HUES48 (cell line): ENCODE data around the gene CDKN2A.
A peak's percentile ranks its signal among the peaks of the same experiment; 100 is the strongest.

Source experiments
- H3K27ac ChIP-seq: one replicate; pipeline ENCODE4 v1.7.0; 2013; ENCODE audit warnings: low read depth, low read length, inconsistent platforms
- H3K27me3 ChIP-seq: 2 replicates; pipeline ENCODE4 v1.6.1; 2013; ENCODE audit warnings: mild to moderate bottlenecking, low read length; ENCODE audit not compliant: control insufficient read depth, insufficient read depth
- H3K36me3 ChIP-seq: 2 replicates; pipeline ENCODE4 v1.6.1; 2013; ENCODE audit warnings: low read length; ENCODE audit not compliant: control insufficient read depth, insufficient read depth
- H3K4me1 ChIP-seq: 2 replicates; pipeline ENCODE4 v1.6.1; 2013; ENCODE audit warnings: mild to moderate bottlenecking, low read length; ENCODE audit not compliant: control insufficient read depth, insufficient read depth
- H3K4me3 ChIP-seq: 2 replicates; pipeline ENCODE4 v1.5.1; 2013; ENCODE audit warnings: mild to moderate bottlenecking, low read depth, low read length
- H3K9ac ChIP-seq: 2 replicates; pipeline ENCODE4 v1.6.1; 2013; ENCODE audit warnings: mild to moderate bottlenecking, low read depth, low read length, moderate library complexity
- H3K9me3 ChIP-seq: 2 replicates; pipeline ENCODE4 v1.6.1; 2013; ENCODE audit warnings: low read length; ENCODE audit not compliant: control insufficient read depth, insufficient read depth

Gene CDKN2A

GRCh38 chr9:21976334-21976875 lies 17.8 kb downstream of the CDKN2A start:
- Histone ChIP-seq H3K4me1 (peaks cover 11% of the 10 kb centered on the region; the same call in 1 of the 2 replicates), H3K4me3 (no peak overlapping the region), H3K27me3 (peaks cover 95% of the 10 kb centered on the region), H3K9me3 (no peaks in the 10 kb centered on the region), H3K9ac (no peak overlapping the region), H3K36me3 (no peaks in the 10 kb centered on the region), H3K27ac (no peak overlapping the region)

DNA sequence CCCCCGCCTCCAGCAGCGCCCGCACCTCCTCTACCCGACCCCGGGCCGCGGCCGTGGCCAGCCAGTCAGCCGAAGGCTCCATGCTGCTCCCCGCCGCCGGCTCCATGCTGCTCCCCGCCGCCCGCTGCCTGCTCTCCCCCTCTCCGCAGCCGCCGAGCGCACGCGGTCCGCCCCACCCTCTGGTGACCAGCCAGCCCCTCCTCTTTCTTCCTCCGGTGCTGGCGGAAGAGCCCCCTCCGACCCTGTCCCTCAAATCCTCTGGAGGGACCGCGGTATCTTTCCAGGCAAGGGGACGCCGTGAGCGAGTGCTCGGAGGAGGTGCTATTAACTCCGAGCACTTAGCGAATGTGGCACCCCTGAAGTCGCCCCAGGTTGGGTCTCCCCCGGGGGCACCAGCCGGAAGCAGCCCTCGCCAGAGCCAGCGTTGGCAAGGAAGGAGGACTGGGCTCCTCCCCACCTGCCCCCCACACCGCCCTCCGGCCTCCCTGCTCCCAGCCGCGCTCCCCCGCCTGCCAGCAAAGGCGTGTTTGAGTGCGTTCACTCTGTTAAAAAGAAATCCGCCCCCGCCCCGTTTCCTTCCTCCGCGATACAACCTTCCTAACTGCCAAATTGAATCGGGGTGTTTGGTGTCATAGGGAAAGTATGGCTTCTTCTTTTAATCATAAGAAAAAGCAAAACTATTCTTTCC lies 19.3 kb downstream of the CDKN2A start:
- no peaks in the 10 kb centered on the region for H3K36me3 ChIP-seq

GRCh38 chr9:21974343-21974721 lies 19.9 kb downstream of the CDKN2A start:
- H3K27ac ChIP-seq = no peak overlapping the region
- no peaks in the 10 kb centered on the region for H3K9me3 ChIP-seq
- no peak overlapping the region for H3K9ac ChIP-seq
- peaks cover 23% of the 10 kb centered on the region for H3K4me1 ChIP-seq
- H3K27me3 ChIP-seq = peaks cover 99% of the 10 kb centered on the region
- H3K36me3 ChIP-seq = no peaks in the 10 kb centered on the region
- H3K4me3 ChIP-seq = peak overlapping the region; percentile 70

More for the DNA sequence above, 19.3 kb downstream of the CDKN2A start:
- no peak overlapping the region for H3K9ac ChIP-seq
- H3K27ac ChIP-seq = no peak overlapping the region
- peak overlapping the region; percentile 70 for H3K4me3 ChIP-seq
- peaks cover 99% of the 10 kb centered on the region for H3K27me3 ChIP-seq
- no peaks in the 10 kb centered on the region for H3K9me3 ChIP-seq
- H3K4me1 ChIP-seq = peaks cover 21% of the 10 kb centered on the region

GRCh38 chr9:21972361-21972760 lies 21.8 kb downstream of the CDKN2A start:
- H3K4me1 ChIP-seq = peaks cover 27% of the 10 kb centered on the region
- no peak overlapping the region for H3K4me3 ChIP-seq
- no peak overlapping the region for H3K27ac ChIP-seq
- no peaks in the 10 kb centered on the region for H3K9me3 ChIP-seq
- H3K9ac ChIP-seq = no peak overlapping the region
- peaks cover 99% of the 10 kb centered on the region for H3K27me3 ChIP-seq
- no peaks in the 10 kb centered on the region for H3K36me3 ChIP-seq

DNA sequence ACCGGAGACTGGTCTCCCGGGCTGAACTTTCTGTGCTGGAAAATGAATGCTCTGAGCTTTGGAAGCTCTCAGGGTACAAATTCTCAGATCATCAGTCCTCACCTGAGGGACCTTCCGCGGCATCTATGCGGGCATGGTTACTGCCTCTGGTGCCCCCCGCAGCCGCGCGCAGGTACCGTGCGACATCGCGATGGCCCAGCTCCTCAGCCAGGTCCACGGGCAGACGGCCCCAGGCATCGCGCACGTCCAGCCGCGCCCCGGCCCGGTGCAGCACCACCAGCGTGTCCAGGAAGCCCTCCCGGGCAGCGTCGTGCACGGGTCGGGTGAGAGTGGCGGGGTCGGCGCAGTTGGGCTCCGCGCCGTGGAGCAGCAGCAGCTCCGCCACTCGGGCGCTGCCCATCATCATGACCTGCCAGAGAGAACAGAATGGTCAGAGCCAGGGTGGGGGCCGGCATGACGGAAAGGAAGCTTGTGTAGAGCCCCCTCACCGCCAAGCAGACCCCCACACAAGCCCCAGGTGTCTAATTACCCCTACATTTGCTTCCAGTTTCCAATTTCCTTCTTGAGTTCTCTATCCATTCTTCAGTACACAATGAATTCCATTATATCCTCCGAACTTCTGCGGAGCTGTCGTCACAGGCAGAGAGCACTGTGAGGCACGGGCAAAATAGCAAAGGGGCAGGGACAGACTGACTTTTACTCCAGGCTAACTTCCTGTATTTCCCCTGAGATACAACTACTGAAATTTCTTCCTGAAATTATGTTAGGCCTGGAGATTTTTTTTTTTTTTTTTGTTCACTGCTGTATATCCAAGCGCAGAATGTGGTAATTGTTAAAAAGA lies 23.2 kb downstream of the CDKN2A start:
- Histone ChIP-seq H3K27me3 (peaks cover 99% of the 10 kb centered on the region), H3K27ac (no peak overlapping the region), H3K4me3 (peak overlapping the region; percentile 24; the same call in 1 of the 2 replicates), H3K9ac (no peak overlapping the region), H3K9me3 (no peaks in the 10 kb centered on the region), H3K36me3 (no peaks in the 10 kb centered on the region), H3K4me1 (peaks cover 29% of the 10 kb centered on the region)

- Histone ChIP-seq H3K4me3 (no peak overlapping the region), H3K27me3 (peaks cover 99% of the 10 kb centered on the region), H3K36me3 (no peaks in the 10 kb centered on the region), H3K27ac (no peak overlapping the region), H3K9ac (no peak overlapping the region), H3K9me3 (no peaks in the 10 kb centered on the region), H3K4me1 (peaks cover 25% of the 10 kb centered on the region)
These were observed 24.0 kb downstream of the CDKN2A start for GRCh38 chr9:21969951-21970799.

DNA sequence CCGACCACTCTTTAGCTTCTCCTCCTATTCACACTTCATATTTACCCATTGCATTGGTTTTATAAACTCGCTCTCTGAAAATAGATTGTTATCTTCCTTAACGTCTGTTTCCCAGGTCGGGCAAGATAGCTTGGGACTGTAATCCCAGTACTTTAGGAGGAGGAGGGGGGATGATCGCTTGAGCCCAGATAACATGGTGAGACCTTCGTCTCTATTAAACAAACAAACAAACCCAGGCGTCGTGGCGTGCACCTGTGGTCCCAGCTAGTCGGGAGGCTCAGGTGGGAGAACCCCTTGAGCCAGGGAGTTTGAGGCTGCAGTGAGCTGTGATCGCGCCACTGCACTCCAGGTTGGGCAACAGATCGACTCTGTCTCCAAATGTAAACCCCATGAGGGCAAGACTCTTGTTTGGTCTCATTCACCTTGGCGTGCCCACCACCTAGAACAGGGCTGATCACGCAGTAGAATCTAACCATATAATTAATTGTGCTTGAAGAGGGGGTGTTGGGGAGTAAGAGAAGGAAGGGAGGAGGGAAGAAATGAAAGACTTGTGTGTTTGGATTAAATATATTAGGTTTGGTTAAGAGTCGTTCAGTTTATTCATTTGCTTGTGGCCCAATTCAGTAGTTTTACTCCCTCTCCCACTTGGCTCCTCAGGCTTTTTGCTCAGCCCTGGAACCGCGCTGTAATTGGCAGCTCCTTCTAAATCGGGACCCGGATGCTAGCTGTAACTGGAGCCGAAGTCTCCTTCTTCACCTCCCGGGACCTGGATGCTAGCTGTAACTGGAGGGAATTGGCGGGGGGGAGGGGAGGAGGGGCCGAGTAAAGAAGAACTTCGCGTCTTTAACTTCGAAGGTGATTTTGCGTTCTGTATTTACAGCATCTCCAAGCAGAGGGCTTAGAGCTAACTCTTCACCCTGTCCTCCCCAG lies 24.9 kb downstream of the CDKN2A start:
- Histone ChIP-seq H3K27me3 (peaks cover 100% of the 10 kb centered on the region), H3K9me3 (no peaks in the 10 kb centered on the region), H3K9ac (no peak overlapping the region), H3K4me3 (no peak overlapping the region), H3K27ac (no peak overlapping the region), H3K4me1 (peaks cover 25% of the 10 kb centered on the region), H3K36me3 (no peaks in the 10 kb centered on the region)

DNA sequence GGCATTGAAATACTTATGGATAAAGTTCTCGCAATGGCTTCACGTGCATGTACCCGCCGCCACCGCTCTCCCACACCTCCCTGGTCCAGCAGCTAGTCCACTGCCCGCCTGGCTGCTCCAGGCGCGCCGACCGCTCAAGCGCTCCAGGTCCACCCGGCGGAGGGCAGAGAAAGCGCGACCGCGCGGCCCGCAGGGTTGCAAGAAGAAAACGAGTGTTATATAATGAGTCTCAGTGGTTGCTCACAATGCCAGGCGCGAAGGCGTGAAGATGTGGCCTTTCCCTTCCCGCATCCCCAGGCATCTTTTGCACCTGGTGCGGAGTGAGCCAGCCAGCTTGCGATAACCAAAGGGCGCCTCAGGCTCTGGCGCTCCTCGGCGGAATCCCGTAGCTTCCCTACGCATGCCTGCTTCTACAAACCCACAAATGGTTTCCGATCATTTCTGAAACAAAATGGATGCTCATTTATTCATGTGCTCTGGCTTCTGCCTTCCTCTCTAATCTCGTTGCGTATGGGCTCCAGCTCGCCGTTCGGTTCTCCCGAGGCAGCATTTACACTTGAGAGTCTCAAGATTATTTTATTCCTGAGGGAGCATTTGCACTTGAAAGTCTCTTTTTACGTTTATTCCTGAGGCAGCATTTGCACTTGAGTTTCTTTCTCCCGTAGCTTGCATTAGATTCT lies 25.7 kb downstream of the CDKN2A start:
- H3K9me3 ChIP-seq = no peaks in the 10 kb centered on the region
- H3K27ac ChIP-seq = no peak overlapping the region
- H3K27me3 ChIP-seq = peaks cover 100% of the 10 kb centered on the region
- peaks cover 22% of the 10 kb centered on the region for H3K4me1 ChIP-seq
- H3K36me3 ChIP-seq = no peaks in the 10 kb centered on the region
- no peak overlapping the region for H3K9ac ChIP-seq
- H3K4me3 ChIP-seq = no peak overlapping the region

- no peak overlapping the region for H3K9ac ChIP-seq
- H3K27ac ChIP-seq = no peak overlapping the region
- H3K36me3 ChIP-seq = no peaks in the 10 kb centered on the region
- peaks cover 100% of the 10 kb centered on the region for H3K27me3 ChIP-seq
- H3K4me1 ChIP-seq = peaks cover 22% of the 10 kb centered on the region
- no peaks in the 10 kb centered on the region for H3K9me3 ChIP-seq
- no peak overlapping the region for H3K4me3 ChIP-seq
These were observed 26.5 kb downstream of the CDKN2A start for GRCh38 chr9:21967702-21968101.
